Activated CD4-positive, alpha-beta T cell treated with anti-CD3 and anti-CD28 coated beads, Interleukin-2, amount 10 ng/mL, durations not matched to agents 7 days and 5 days (primary cell): ENCODE data around the gene PTPN14. TPM values are rescaled to one million over a fixed set of nuclear protein-coding genes. Genes with fewer than 3 reads are reported as not detected.

Experiments
- CTCF ChIA-PET: fragments of 350-600 bp; sonication (Branson Sonifier 250); formaldehyde crosslinking; loops from one replicate; lab custom pipeline; 2021; ENCODE audit warnings: antibody characterized with exemption; lab: Charles Lee
- POLR2A ChIA-PET: fragments of 350-600 bp; sonication (Branson Sonifier 250); formaldehyde crosslinking; loops from one replicate; lab custom pipeline; 2021; ENCODE audit warnings: antibody characterized with exemption; lab: Charles Lee
- DNase-seq: peaks from one replicate; pipeline ENCODE4 v3.0.0-alpha.2; 2020
- H3K27ac Mint-ChIP-seq: one replicate; pipeline ENCODE4 v1.8.0; 2021; ENCODE audit warnings: mild to moderate bottlenecking, moderate library complexity, mixed read lengths
- H3K27me3 Mint-ChIP-seq: one replicate; pipeline ENCODE4 v1.8.0; 2021; ENCODE audit warnings: mixed read lengths
- H3K36me3 Mint-ChIP-seq: one replicate; pipeline ENCODE4 v1.8.0; 2021; ENCODE audit warnings: low read depth, mixed read lengths
- H3K4me1 Mint-ChIP-seq: one replicate; pipeline ENCODE4 v1.8.0; 2021; ENCODE audit warnings: mixed read lengths
- H3K4me3 Mint-ChIP-seq: one replicate; pipeline ENCODE4 v1.8.0; 2021; ENCODE audit warnings: mild to moderate bottlenecking, moderate library complexity, mixed read lengths
- H3K9me3 Mint-ChIP-seq: one replicate; pipeline ENCODE4 v1.8.0; 2021; ENCODE audit warnings: mixed read lengths
- total RNA-seq, 2 experiments: library from RNA; stranded (reverse); gene quantifications; one replicate each; pipeline ENCODE4 v1.2.3, GENCODE V29; 2021

Gene PTPN14
- total RNA-seq, 2 experiments from 2014 or later = 0.32 to 0.37 TPM

DNA sequence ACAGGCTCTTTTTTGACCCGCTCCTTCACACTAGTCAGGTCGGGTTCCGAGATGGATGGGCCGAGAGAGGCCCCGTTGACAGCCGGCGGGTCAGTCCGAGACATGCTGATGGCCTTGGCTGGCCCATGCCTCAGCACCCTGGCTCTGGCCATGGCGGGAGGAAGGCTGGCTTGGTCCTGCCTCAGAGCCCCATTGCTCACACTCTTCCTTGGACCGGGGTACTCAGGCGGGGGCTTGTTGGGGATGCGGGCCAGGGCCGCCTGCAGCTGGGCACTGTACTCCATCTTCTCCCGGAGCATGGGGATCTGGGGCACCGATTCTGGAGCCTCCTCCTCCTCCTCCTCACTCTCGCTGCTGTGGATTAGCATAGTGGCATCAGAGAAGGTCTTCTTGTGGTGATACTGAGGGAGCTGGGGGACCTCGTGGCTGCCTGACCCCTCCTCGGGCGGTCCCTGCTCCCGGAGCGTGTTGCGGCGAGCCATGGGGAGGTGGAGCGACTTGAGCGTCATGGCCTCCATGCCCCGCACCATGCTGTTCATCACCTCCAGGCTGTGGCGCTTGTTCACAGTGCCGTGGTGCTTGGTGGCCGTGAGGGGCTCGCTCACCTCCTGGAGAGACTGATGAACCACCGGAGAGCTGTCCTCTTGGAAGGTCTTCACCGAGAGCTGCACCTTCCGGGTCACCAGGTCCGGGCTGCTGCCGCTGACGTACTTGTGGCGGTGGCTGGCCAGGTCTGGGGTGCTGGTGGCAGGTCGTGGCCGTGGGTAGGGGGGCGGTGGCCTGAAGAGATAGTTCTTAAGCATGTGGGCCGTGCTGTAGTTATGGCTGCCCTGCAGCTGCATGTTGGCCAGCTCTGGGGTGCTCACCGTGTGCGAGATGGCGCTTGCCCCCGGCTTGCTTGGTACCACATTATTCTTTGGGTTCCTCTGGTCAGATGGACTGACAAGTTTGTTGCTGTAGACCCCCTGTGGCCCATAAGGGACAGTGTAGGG is 167.7 kb downstream of the PTPN14 start:
- DNase-seq = no peak
- Mint-ChIP-seq H3K36me3 (no peaks in the 10 kb centered on the region), H3K4me1 (peaks cover under 1% of the 10 kb centered on the region), H3K4me3 (no peak overlapping the region), H3K27me3 (no peaks in the 10 kb centered on the region), H3K27ac (no peak overlapping the region), H3K9me3 (no peaks in the 10 kb centered on the region)
- CTCF ChIA-PET = interaction anchor here (0.5 to 1.0 kb wide), 2 partner anchors 50 to 95 kb away, joined by 5 to 6 read pairs; no protein-coding TSS in a partner anchor
- POLR2A ChIA-PET = no interaction called here

GRCh38 chr1:214380986-214381695 is 170.3 kb downstream of the PTPN14 start:
- no peak overlapping the region for H3K27ac Mint-ChIP-seq

GRCh38 chr1:214380396-214380795 is 171.0 kb downstream of the PTPN14 start:
- Mint-ChIP-seq H3K4me1 (no peaks in the 10 kb centered on the region), H3K27ac (no peak overlapping the region), H3K27me3 (no peaks in the 10 kb centered on the region), H3K36me3 (no peaks in the 10 kb centered on the region), H3K9me3 (no peaks in the 10 kb centered on the region), H3K4me3 (no peak overlapping the region)
- no peak for DNase-seq
- CTCF ChIA-PET = interaction anchor here (1.0 to 1.3 kb wide), 3 partner anchors 9 to 47 kb away, joined by 3 to 4 read pairs (median 4); no protein-coding TSS in a partner anchor
- POLR2A ChIA-PET = no interaction called here

More at GRCh38 chr1:214380986-214381695, 170.3 kb downstream of the PTPN14 start:
- CTCF ChIA-PET = interaction anchor here (1.0 to 1.3 kb wide), 3 partner anchors 10 to 48 kb away, joined by 3 to 4 read pairs (median 4); no protein-coding TSS in a partner anchor
- no peaks in the 10 kb centered on the region for H3K4me1 Mint-ChIP-seq
- H3K27me3 Mint-ChIP-seq = no peaks in the 10 kb centered on the region
- no peaks in the 10 kb centered on the region for H3K9me3 Mint-ChIP-seq
- no peaks in the 10 kb centered on the region for H3K36me3 Mint-ChIP-seq
- DNase-seq = no peak
- H3K4me3 Mint-ChIP-seq = no peak overlapping the region
- POLR2A ChIA-PET = no interaction called here

DNA sequence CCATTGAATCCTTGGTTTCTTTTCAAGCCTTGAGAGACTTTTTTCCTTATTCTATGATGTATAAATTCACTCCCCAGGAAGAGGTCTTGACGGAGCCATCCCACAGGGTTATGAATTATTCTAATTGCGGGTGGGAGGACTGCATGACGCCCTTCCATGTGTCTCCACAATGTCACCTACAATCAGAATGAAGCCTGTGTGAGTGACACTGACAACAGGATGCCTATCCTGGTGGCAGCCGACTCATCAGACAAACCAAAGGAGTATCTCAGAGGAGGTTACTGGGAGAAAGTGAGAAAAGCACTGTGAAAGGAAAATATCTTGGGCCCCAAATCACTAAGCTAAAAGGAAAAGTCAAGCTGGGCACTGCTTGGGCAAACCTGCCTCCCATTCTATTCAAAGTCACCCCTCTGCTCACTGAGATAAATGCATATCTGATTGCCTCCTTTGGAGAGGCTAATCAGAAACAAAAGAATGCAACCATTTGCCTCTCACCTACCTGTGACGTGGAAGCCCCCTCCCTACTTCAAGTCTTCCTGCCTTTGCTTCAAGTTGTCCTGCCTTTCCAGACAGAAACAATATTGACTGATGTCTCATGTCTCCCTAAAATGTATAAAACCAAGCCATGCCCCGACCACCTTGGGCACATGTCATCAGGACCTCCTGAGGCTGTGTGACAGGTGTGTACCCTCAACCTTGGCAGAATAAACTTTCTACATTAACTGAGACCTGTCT is 172.0 kb downstream of the PTPN14 start:
- Mint-ChIP-seq H3K4me1 (no peaks in the 10 kb centered on the region), H3K27ac (no peak overlapping the region), H3K9me3 (no peaks in the 10 kb centered on the region), H3K36me3 (no peaks in the 10 kb centered on the region), H3K4me3 (no peak overlapping the region), H3K27me3 (no peaks in the 10 kb centered on the region)
- DNase-seq = no peak
- ChIA-PET CTCF (no interaction called here), POLR2A (no interaction called here)

GRCh38 chr1:214378492-214378891 is 172.9 kb downstream of the PTPN14 start:
- ChIA-PET POLR2A (no interaction called here), CTCF (interaction anchor here (0.6 kb wide), 1 partner anchor 11 kb away, joined by 3 read pairs; no protein-coding TSS in a partner anchor)
- Mint-ChIP-seq H3K27ac (no peak overlapping the region), H3K9me3 (no peaks in the 10 kb centered on the region), H3K36me3 (no peaks in the 10 kb centered on the region), H3K4me3 (no peak overlapping the region), H3K4me1 (no peaks in the 10 kb centered on the region), H3K27me3 (no peaks in the 10 kb centered on the region)
- DNase-seq = no peak

DNA sequence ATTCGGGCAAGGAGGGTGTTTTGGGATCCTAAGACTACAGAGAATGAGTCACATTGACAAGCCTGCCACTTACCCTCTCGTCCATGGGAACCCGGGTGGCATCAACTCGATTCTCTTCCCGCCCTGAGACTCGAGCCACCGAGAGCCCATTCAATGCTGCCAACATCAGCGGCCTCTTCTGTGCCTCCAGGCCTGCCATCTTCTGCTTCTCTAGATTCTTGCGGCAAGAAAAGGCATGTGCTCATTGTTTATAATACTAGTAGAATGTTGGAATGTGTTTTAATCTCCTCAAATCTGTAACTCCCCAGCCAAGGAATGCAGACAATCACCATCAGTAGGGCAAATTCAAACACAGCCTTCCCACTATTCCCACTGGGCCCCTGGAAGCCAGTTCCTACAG is 173.5 kb downstream of the PTPN14 start:
- Mint-ChIP-seq H3K27ac (no peak overlapping the region), H3K4me3 (no peak overlapping the region), H3K36me3 (no peaks in the 10 kb centered on the region), H3K9me3 (no peaks in the 10 kb centered on the region), H3K27me3 (no peaks in the 10 kb centered on the region), H3K4me1 (no peaks in the 10 kb centered on the region)
- no peak for DNase-seq
- CTCF ChIA-PET = interaction anchor here (0.6 kb wide), 1 partner anchor 11 kb away, joined by 3 read pairs; no protein-coding TSS in a partner anchor
- POLR2A ChIA-PET = no interaction called here

DNA sequence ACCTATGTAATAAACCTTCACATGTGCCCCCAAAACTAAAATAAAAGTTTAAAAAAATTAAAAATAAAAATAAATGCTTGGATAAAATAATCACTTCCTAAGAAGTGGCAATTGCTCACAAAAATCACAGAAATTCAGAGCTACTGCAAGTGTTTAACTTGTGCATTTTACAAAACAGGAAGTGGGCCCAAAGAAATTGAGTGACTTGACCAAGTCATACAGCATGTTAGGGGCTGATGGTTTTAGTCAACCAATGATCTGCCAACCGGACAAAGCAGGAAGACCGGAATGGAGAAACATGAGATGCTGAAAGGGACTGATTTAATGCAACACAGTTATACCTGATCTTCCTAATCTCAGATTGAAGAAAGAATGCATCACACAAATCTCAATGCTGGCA is 173.9 kb downstream of the PTPN14 start:
- ChIA-PET CTCF (no interaction called here), POLR2A (no interaction called here)
- Mint-ChIP-seq H3K4me1 (no peaks in the 10 kb centered on the region), H3K9me3 (no peaks in the 10 kb centered on the region), H3K27ac (no peak overlapping the region), H3K27me3 (no peaks in the 10 kb centered on the region), H3K36me3 (no peaks in the 10 kb centered on the region), H3K4me3 (no peak overlapping the region)
- no peak for DNase-seq

GRCh38 chr1:214372092-214372491 is 179.3 kb downstream of the PTPN14 start:
- H3K4me1 Mint-ChIP-seq = no peaks in the 10 kb centered on the region
- no peaks in the 10 kb centered on the region for H3K36me3 Mint-ChIP-seq
- no peak overlapping the region for H3K27ac Mint-ChIP-seq
- DNase-seq = no peak
- no peaks in the 10 kb centered on the region for H3K27me3 Mint-ChIP-seq
- no peak overlapping the region for H3K4me3 Mint-ChIP-seq
- POLR2A ChIA-PET = no interaction called here
- no peaks in the 10 kb centered on the region for H3K9me3 Mint-ChIP-seq
- CTCF ChIA-PET = interaction anchor here (1.4 kb wide), 1 partner anchor 13 kb away, joined by 3 read pairs; no protein-coding TSS in a partner anchor

DNA sequence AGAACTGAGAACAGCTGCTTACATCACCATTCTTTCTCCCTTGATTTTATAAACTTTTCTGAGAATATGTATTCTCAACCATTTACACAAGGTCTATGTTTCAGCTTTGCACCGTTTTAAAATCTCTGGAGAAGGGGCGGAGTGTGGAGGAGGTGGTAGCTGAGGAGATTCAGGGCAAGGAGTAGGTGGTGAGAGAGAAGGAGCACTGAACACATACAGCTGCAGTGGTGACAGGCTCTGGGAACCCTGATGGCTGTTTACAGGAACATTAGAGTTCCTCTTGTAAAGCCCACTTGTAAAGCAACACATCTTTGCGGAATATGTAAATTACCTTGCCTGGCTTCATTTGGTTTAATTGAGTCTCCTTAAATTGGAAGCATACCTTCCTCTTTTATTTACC is 180.8 kb downstream of the PTPN14 start:
- no peaks in the 10 kb centered on the region for H3K36me3 Mint-ChIP-seq
- no peaks in the 10 kb centered on the region for H3K27me3 Mint-ChIP-seq
- H3K27ac Mint-ChIP-seq = no peak overlapping the region
- H3K4me3 Mint-ChIP-seq = no peak overlapping the region
- H3K9me3 Mint-ChIP-seq = no peaks in the 10 kb centered on the region
- no peak for DNase-seq
- H3K4me1 Mint-ChIP-seq = no peaks in the 10 kb centered on the region
- CTCF ChIA-PET = interaction anchor here (1.2 to 2.9 kb wide), 2 partner anchors 10 to 38 kb away, joined by 4 to 9 read pairs; no protein-coding TSS in a partner anchor
- POLR2A ChIA-PET = no interaction called here

GRCh38 chr1:214369364-214369763 is 182.0 kb downstream of the PTPN14 start:
- DNase-seq = no peak
- Mint-ChIP-seq H3K4me3 (no peak overlapping the region), H3K27ac (no peak overlapping the region), H3K4me1 (no peaks in the 10 kb centered on the region), H3K36me3 (no peaks in the 10 kb centered on the region), H3K9me3 (no peaks in the 10 kb centered on the region), H3K27me3 (peaks cover 2% of the 10 kb centered on the region)
- ChIA-PET POLR2A (no interaction called here), CTCF (interaction anchor here (1.1 to 2.9 kb wide), 2 partner anchors 27 to 37 kb away, joined by 3 to 9 read pairs; no protein-coding TSS in a partner anchor)

DNA sequence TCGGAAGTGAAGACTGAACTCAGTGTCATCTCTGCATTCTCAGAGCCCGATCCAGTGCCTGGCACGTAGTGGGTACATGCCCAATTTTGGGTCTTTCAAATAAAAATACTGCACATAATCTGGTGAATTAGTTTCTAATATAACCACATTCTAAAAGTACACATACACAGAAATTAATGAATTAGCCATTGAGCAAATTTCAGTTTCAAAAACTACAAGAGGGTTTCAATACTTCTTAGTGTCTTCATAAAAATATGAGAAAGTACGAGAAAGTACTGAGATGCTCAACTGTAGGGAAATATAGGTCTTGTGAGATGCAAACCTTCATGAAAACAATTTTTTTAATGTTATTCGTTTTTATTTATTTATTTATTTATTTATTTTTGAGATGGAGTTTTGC is 183.6 kb downstream of the PTPN14 start:
- CTCF ChIA-PET = no interaction called here
- Mint-ChIP-seq H3K27me3 (peaks cover 3% of the 10 kb centered on the region), H3K36me3 (no peaks in the 10 kb centered on the region), H3K9me3 (no peaks in the 10 kb centered on the region), H3K4me3 (no peak overlapping the region), H3K4me1 (no peaks in the 10 kb centered on the region), H3K27ac (no peak overlapping the region)
- DNase-seq = no peak
- POLR2A ChIA-PET = no interaction called here

- H3K4me1 Mint-ChIP-seq = no peaks in the 10 kb centered on the region
- ChIA-PET POLR2A (no interaction called here), CTCF (no interaction called here)
- no peaks in the 10 kb centered on the region for H3K9me3 Mint-ChIP-seq
- H3K4me3 Mint-ChIP-seq = no peak overlapping the region
- H3K27ac Mint-ChIP-seq = no peak overlapping the region
- peaks cover 6% of the 10 kb centered on the region for H3K27me3 Mint-ChIP-seq
- DNase-seq = no peak
- H3K36me3 Mint-ChIP-seq = no peaks in the 10 kb centered on the region
Observed at GRCh38 chr1:214364786-214365295, 186.6 kb downstream of the PTPN14 start.
